IMR-90 (cell line): ENCODE data around the gene SLC52A1. TPM values are rescaled to one million over a fixed set of nuclear protein-coding genes. Genes with fewer than 3 reads are reported as not detected.

Source experiments
- ATAC-seq: fragments of 200-7000 bp; cut with Tn5 transposase; 2 replicates; pipeline ENCODE4 v1.9.1; 2020; ENCODE audit warnings: low read depth, mild to moderate bottlenecking, moderate library complexity
- BruUV-seq: library from RNA; stranded (reverse); fragments of 400-500 nt; replicated peaks from 2 replicates; lab custom pipeline; 2021; lab: Mats Ljungman, UMichigan
- CTCF ChIA-PET: fragments of 300-600 bp; formaldehyde crosslinking; extraction: SDS; loops from one replicate; lab custom pipeline; 2021; ENCODE audit warnings: antibody characterized with exemption; lab: Yijun Ruan, JAX
- POLR2A ChIA-PET: fragments of 300-600 bp; sonication (Branson Sonifier 250); formaldehyde crosslinking; loops from one replicate; lab custom pipeline; 2022; ENCODE audit warnings: antibody characterized with exemption; ENCODE audit not compliant: unreplicated experiment; lab: Charles Lee
- DNase-seq: peaks from one replicate; pipeline ENCODE4 v3.0.0; 2013
- H2AFZ ChIP-seq: replicated peaks from 2 replicates; pipeline ENCODE3; 2013; ENCODE audit warnings: low read length, mild to moderate bottlenecking; ENCODE audit not compliant: poor library complexity
- H2AK5ac ChIP-seq: 2 replicates; pipeline ENCODE4 v1.6.1; 2013; ENCODE audit warnings: low read depth, low read length, inconsistent platforms
- H2AK9ac ChIP-seq: replicated peaks from 2 replicates; pipeline ENCODE3; 2013; ENCODE audit warnings: mild to moderate bottlenecking, low read depth, low read length, moderate library complexity; ENCODE audit not compliant: poor library complexity
- H2BK120ac ChIP-seq: 2 replicates; pipeline ENCODE4 v1.6.1; 2013; ENCODE audit warnings: low read depth, low read length, inconsistent platforms
- H2BK15ac ChIP-seq: 3 replicates; pipeline ENCODE4 v1.6.1; 2013; ENCODE audit warnings: low read depth, low read length, inconsistent platforms
- H2BK20ac ChIP-seq: 2 replicates; pipeline ENCODE4 v1.6.1; 2013; ENCODE audit warnings: low read depth, mild to moderate bottlenecking, inconsistent platforms, low read length, moderate library complexity
- H2BK5ac ChIP-seq: 2 replicates; pipeline ENCODE4 v1.6.1; 2013; ENCODE audit warnings: mild to moderate bottlenecking, low read depth, low read length, inconsistent platforms; ENCODE audit not compliant: poor library complexity, severe bottlenecking
- H3K14ac ChIP-seq: replicated peaks from 2 replicates; pipeline ENCODE4 v1.6.1; 2013; ENCODE audit warnings: low read depth, low read length, inconsistent platforms
- H3K18ac ChIP-seq: 2 replicates; pipeline ENCODE4 v1.6.1; 2013; ENCODE audit warnings: low read depth, low read length, control low read depth
- H3K23ac ChIP-seq: 2 replicates; pipeline ENCODE4 v1.6.1; 2013; ENCODE audit warnings: low read depth, low read length, inconsistent platforms
- H3K27ac ChIP-seq: 2 replicates; pipeline ENCODE4 v1.5.1; 2013; ENCODE audit warnings: mild to moderate bottlenecking, control low read depth, low read length; ENCODE audit not compliant: insufficient read depth
- H3K27me3 ChIP-seq: 2 replicates; pipeline ENCODE4 v1.6.1; 2013; ENCODE audit warnings: low read length; ENCODE audit not compliant: control insufficient read depth, insufficient read depth
- H3K36me3 ChIP-seq: 2 replicates; pipeline ENCODE4 v1.6.1; 2013; ENCODE audit warnings: low read length, mixed read lengths; ENCODE audit not compliant: control insufficient read depth, insufficient read depth
- H3K4ac ChIP-seq: 2 replicates; pipeline ENCODE4 v1.6.1; 2013; ENCODE audit warnings: low read depth, low read length, inconsistent platforms
- H3K4me1 ChIP-seq: 2 replicates; pipeline ENCODE4 v1.6.1; 2013; ENCODE audit warnings: low read length, mixed read lengths; ENCODE audit not compliant: control insufficient read depth, insufficient read depth
- H3K4me2 ChIP-seq: 2 replicates; pipeline ENCODE4 v1.6.1; 2013; ENCODE audit warnings: low read depth, mild to moderate bottlenecking, control low read depth, low read length, moderate library complexity
- H3K4me3 ChIP-seq: 2 replicates; pipeline ENCODE4 v1.5.1; 2013; ENCODE audit warnings: low read depth, mild to moderate bottlenecking, control low read depth, low read length, moderate library complexity; ENCODE audit not compliant: insufficient read depth
- H3K56ac ChIP-seq: 2 replicates; pipeline ENCODE4 v1.6.1; 2013; ENCODE audit warnings: low read length, inconsistent platforms; ENCODE audit not compliant: insufficient read depth; ENCODE audit errors: extremely low read depth
- H3K79me1 ChIP-seq, 2 experiments: 2 replicates each; pipeline ENCODE4 v1.6.1; 2013; ENCODE audit warnings: low read length in 2 of 2, inconsistent platforms in 1 of 2, low read depth in 1 of 2
- H3K9ac ChIP-seq: 2 replicates; pipeline ENCODE4 v1.6.1; 2013; ENCODE audit warnings: low read depth, low read length, control low read depth
- H3K9me1 ChIP-seq: 2 replicates; pipeline ENCODE4 v1.6.1; 2013; ENCODE audit warnings: low read length, inconsistent platforms; ENCODE audit not compliant: insufficient read depth
- H3K9me3 ChIP-seq: 2 replicates; pipeline ENCODE4 v1.6.1; 2013; ENCODE audit warnings: low read length; ENCODE audit not compliant: control insufficient read depth, insufficient read depth
- H4K20me1 ChIP-seq: 2 replicates; pipeline ENCODE4 v1.6.1; 2013; ENCODE audit warnings: low read length, inconsistent platforms; ENCODE audit not compliant: insufficient read depth
- H4K5ac ChIP-seq: 2 replicates; pipeline ENCODE4 v1.6.1; 2013; ENCODE audit warnings: mild to moderate bottlenecking, low read depth, low read length, control low read depth
- H4K8ac ChIP-seq, 2 experiments: 2 replicates each; pipeline ENCODE4 v1.6.1; 2013; ENCODE audit warnings: low read depth in 2 of 2, low read length in 2 of 2, control low read depth in 1 of 2, inconsistent platforms in 1 of 2
- H4K91ac ChIP-seq: 2 replicates; pipeline ENCODE4 v1.6.1; 2013; ENCODE audit warnings: low read depth, low read length, inconsistent platforms; ENCODE audit not compliant: insufficient read depth
- BHLHE40 ChIP-seq: fragments of 150-350 bp; IDR thresholded peaks from 2 replicates; pipeline ENCODE4 v1.6.1; 2016; ENCODE audit warnings: mild to moderate bottlenecking, low read depth, low read length
- CTCF ChIP-seq: conservative IDR thresholded peaks from 2 replicates; pipeline ENCODE4 v1.5.1; 2012; ENCODE audit warnings: mild to moderate bottlenecking, low read depth, low read length, improper control_type of control experiment
- ELK1 ChIP-seq: fragments of 150-350 bp; IDR thresholded peaks from 2 replicates; pipeline ENCODE4 v1.6.1; 2016; ENCODE audit warnings: low read depth, mild to moderate bottlenecking, low read length, moderate library complexity, borderline replicate concordance
- FOS ChIP-seq: fragments of 150-350 bp; IDR thresholded peaks from 2 replicates; pipeline ENCODE4 v1.6.1; 2016; ENCODE audit warnings: low read depth, low read length
- MAFK ChIP-seq: IDR thresholded peaks from 2 replicates; pipeline ENCODE4 v1.6.1; 2012; ENCODE audit warnings: low read depth, low read length, improper control_type of control experiment
- MAZ ChIP-seq: IDR thresholded peaks from 2 replicates; pipeline ENCODE4 v1.6.1; 2012; ENCODE audit warnings: low read depth, mild to moderate bottlenecking, low read length, improper control_type of control experiment, moderate library complexity, borderline replicate concordance
- RAD21 ChIP-seq: IDR thresholded peaks from 2 replicates; pipeline ENCODE4 v1.6.1; 2012; ENCODE audit warnings: low read length, improper control_type of control experiment
- RCOR1 ChIP-seq: IDR thresholded peaks from 2 replicates; pipeline ENCODE4 v1.6.1; 2012; ENCODE audit warnings: mild to moderate bottlenecking, low read length, improper control_type of control experiment; ENCODE audit not compliant: insufficient replicate concordance
- USF2 ChIP-seq: fragments of 150-350 bp; IDR thresholded peaks from 2 replicates; pipeline ENCODE4 v1.6.1; 2017; ENCODE audit warnings: mild to moderate bottlenecking, antibody characterized with exemption, low read length, low read depth
- WGBS, 2 experiments: methylation state at CpG; one replicate each; pipeline versions ENCODE4 v1.1.5 to v1.1.7; 2013; ENCODE audit warnings: missing lambda C conversion rate in 2 of 2; ENCODE audit not compliant: insufficient read length in 1 of 2; ENCODE audit errors: extremely low coverage in 2 of 2; 5-methylcytosine and 5-hydroxymethylcytosine counted together
- dilution Hi-C: fragments of 300-500 bp; cut with HindIII; formaldehyde crosslinking; loops from one replicate; pipeline ENCODE4 v1.14.3; 2018; ENCODE audit warnings: low sequenced_read_pairs; ENCODE audit not compliant: unreplicated experiment
- in situ Hi-C: fragments of 300-500 bp; cut with MboI; formaldehyde crosslinking; loops from 3 replicates; pipeline ENCODE4 v1.14.3; 2019; ENCODE audit warnings: low sequenced_read_pairs, inconsistent platforms, mixed read lengths
- intact Hi-C: fragments of 100-400 bp; cut with micrococcal nuclease; formaldehyde crosslinking; loops from 2 replicates; pipeline ENCODE4 v1.10.0; 2022
- polyA plus RNA-seq, 3 experiments: library from polyadenylated mRNA; depleted of rRNA; stranded (reverse); fragments of >200 nt; gene quantifications; 2 replicates each; pipeline ENCODE4 v1.2.3, GENCODE V29; 2012; ENCODE audit warnings: low replicate concordance in 1 of 3
- total RNA-seq: library from RNA; depleted of rRNA; stranded (reverse); fragments of >200 nt; gene quantifications from 2 replicates; pipeline ENCODE4 v1.2.3, GENCODE V29; 2012

Gene SLC52A1
- total and polyA plus RNA-seq, 2 of the 4 experiments (the other 2 are of a cell fraction) = not detected

DNA sequence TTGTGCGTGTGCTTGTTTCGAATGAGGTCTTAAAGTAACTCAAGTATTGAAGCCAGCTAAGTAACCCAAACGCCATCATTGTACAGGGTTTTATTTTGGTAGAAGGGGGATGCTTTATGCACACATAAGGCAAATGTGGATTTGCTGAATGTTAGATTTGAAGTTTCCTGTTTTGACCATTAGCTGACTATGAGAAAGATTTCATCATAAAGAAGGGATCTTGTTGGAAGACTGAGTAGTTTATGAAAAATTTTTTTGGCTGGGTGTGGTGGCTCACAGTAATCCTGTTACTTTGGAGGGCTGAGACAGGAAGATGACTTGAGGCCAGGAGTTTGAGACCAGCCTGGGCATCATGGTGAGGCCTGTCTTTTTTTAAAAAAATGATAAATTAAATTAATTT is 33.0 kb upstream of the SLC52A1 start:
- no peak for TF ChIP-seq RAD21
- no peak for TF ChIP-seq USF2
- TF ChIP-seq RCOR1 = no peak
- no peak for TF ChIP-seq BHLHE40
- no peak for TF ChIP-seq CTCF
- TF ChIP-seq MAZ = no peak
- TF ChIP-seq ELK1 = no peak
- TF ChIP-seq FOS = no peak
- TF ChIP-seq MAFK = no peak
- Histone ChIP-seq H2BK5ac (no peak overlapping the region), H2AK9ac (no peak overlapping the region), H3K4me2 (no peak overlapping the region), H4K91ac (no peak overlapping the region), H3K9me3 (no peaks in the 10 kb centered on the region), H3K9ac (no peak overlapping the region), H3K27me3 (peaks cover 14% of the 10 kb centered on the region), H3K4me1 (no peaks in the 10 kb centered on the region), H3K23ac (no peak overlapping the region), H4K5ac (no peak overlapping the region), H3K4me3 (no peak overlapping the region), H3K9me1 (no peaks in the 10 kb centered on the region), H4K20me1 (no peaks in the 10 kb centered on the region), H2BK15ac (no peak overlapping the region), H4K8ac (no peak overlapping the region), H3K56ac (no peak overlapping the region), H2BK120ac (no peak overlapping the region), H3K27ac (no peak overlapping the region), H2BK20ac (no peak overlapping the region), H3K4ac (no peak overlapping the region), H3K18ac (no peak overlapping the region), H2AFZ (no peak overlapping the region), H3K79me1 (no peaks in the 10 kb centered on the region), H3K14ac (no peak overlapping the region), H3K36me3 (no peaks in the 10 kb centered on the region), H2AK5ac (no peak overlapping the region)
- POLR2A ChIA-PET = no interaction called here
- dilution Hi-C loops = no loop called here
- intact Hi-C loops = no loop called here
- whole genome bisulfite sequencing, 2 experiments = no CpG with 5 or more reads among the region's 3 CpGs
- no TSS peak for BruUV-seq
- no peak for ATAC-seq
- CTCF ChIA-PET = no interaction called here
- no peak for DNase-seq
- in situ Hi-C loops = no loop called here
